NCI-H2107 (cell line): Measurements from ENCODE around the gene STRN4.
A peak's percentile ranks its signal among the peaks of the same experiment; 100 is the strongest.
"Not testable (repeated sequence)": the region's sequence is repeated elsewhere in the genome, so short reads cannot be mapped to it uniquely, and the experiment has no call there.

Source experiments
- DNase-seq: peaks from one replicate; lab custom pipeline; 2025; lab: John Stamatoyannopoulos, UW

Gene STRN4

GRCh38 chr19:46746281-46747057 is at the start of gene STRN4:
Gene STRN4, minus strand, starts transcription at chr19:46746450. Its CDS starts 20 bp downstream, at chr19:46746430.
- DNase-seq, result no peak

- no peak for DNase-seq
Measured at GRCh38 chr19:46791944-46792343, 45.7 kb upstream of the STRN4 start.

GRCh38 chr19:46789371-46789770 is 43.1 kb upstream of the STRN4 start:
- DNase-seq, result no peak

- no peak for DNase-seq
Measured at GRCh38 chr19:46788968-46789338, 42.7 kb upstream of the STRN4 start.

- DNase-seq, result peak; percentile 95
Measured at GRCh38 chr19:46788262-46788967, 42.2 kb upstream of the STRN4 start, which contains the start of gene SLC1A5. Gene SLC1A5, minus strand, starts transcription at chr19:46788594. Its CDS starts 629 bp downstream, at chr19:46787965.

- no peak for DNase-seq
Measured at GRCh38 chr19:46787331-46788261, 41.3 kb upstream of the STRN4 start.

- no peak for DNase-seq
Measured at GRCh38 chr19:46787040-46787330, 40.7 kb upstream of the STRN4 start.

GRCh38 chr19:46786236-46787039 is 40.2 kb upstream of the STRN4 start:
- DNase-seq, result no peak

- DNase-seq, result no peak
Measured at GRCh38 chr19:46785980-46786235, 39.7 kb upstream of the STRN4 start.

GRCh38 chr19:46785054-46785979 is 39.1 kb upstream of the STRN4 start:
- no peak for DNase-seq

GRCh38 chr19:46784262-46785053 is 38.2 kb upstream of the STRN4 start:
- DNase-seq, result peak; percentile 75

GRCh38 chr19:46783670-46784069 is 37.4 kb upstream of the STRN4 start:
- DNase-seq, result peak; percentile 85

- no peak for DNase-seq
Measured at GRCh38 chr19:46782355-46783019, 36.2 kb upstream of the STRN4 start.

- not testable (repeated sequence) for DNase-seq
Measured at GRCh38 chr19:46777956-46778645, 31.9 kb upstream of the STRN4 start.

- DNase-seq, result no peak
Measured at GRCh38 chr19:46776927-46777911, 31.0 kb upstream of the STRN4 start.

- DNase-seq, result no peak
Measured at GRCh38 chr19:46775642-46776258, 29.5 kb upstream of the STRN4 start.

- DNase-seq, result no peak
Measured at GRCh38 chr19:46773018-46773399, 26.8 kb upstream of the STRN4 start.
